Fibroblast of skin of scalp (primary cell): Measurements from ENCODE around the gene ENC1.

Source experiments
- DNase-seq: peaks from one replicate; pipeline ENCODE4 v3.0.0-alpha.2; 2013

Gene ENC1

DNA sequence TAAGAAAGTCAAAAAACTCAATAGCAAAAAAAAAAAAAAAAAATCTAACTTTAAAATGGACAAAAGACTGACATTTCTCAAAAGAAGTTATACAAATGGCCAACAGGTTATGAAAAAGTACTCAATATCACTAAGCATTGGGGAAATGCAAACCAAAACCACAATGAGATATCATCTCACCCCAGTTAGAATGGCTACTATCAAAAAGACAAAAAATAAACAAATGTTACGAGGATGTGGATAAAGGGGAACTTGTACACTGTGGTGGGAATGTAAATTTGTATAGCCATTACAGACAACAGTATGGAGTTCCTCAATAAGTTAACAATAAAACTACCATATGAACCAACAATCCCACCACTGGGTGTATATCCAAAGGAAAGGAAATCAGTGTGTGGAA is 37.2 kb downstream of the ENC1 start:
- DNase-seq, result no peak

GRCh38 chr5:74599148-74599547 is 41.4 kb downstream of the ENC1 start:
- no peak for DNase-seq

- DNase-seq, result peak; percentile 45
Measured at GRCh38 chr5:74598731-74599130, 41.8 kb downstream of the ENC1 start.

- DNase-seq, result no peak
Measured at GRCh38 chr5:74596927-74597326, 43.6 kb downstream of the ENC1 start.

DNA sequence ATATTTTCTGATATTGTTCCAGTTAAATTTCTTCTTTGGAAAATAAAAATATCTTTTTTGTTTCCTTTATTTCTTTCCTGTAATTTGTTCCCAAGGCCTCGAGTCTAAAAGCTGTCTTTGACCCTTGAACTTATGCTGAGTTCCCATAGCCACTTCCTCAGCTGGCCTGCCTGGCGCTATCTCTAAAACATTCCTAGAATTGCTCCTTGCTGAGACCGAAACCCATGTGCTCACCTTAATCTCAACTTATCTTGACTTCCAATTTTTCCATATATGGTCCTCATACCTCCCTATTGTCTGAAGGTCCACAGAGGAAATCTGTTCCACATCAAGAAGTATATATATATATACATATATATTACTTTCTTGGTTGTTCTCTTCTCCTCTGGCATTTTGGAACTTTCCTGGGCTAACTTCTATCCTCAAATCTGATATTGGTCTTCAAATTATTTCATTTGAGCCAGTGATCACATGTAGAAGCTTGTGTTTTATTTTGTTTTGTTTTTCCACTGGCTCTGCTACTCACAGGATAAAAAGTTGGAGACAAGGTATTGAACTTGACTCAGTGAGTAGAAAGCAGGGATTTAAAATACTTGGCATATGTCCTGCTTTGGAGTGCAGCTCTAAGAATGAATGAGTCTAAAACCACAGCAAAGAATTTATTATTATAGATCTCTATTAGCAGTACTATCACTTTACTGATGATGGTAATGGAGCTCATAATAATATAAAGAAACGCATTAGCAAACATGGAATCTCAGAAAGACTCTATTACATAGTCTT is 45.2 kb downstream of the ENC1 start:
- peak; percentile 63 for DNase-seq

- DNase-seq, result peak; percentile 27
Measured at GRCh38 chr5:74594137-74595040, 46.1 kb downstream of the ENC1 start.

- no peak for DNase-seq
Measured at GRCh38 chr5:74589204-74590056, 51.1 kb downstream of the ENC1 start.

DNA sequence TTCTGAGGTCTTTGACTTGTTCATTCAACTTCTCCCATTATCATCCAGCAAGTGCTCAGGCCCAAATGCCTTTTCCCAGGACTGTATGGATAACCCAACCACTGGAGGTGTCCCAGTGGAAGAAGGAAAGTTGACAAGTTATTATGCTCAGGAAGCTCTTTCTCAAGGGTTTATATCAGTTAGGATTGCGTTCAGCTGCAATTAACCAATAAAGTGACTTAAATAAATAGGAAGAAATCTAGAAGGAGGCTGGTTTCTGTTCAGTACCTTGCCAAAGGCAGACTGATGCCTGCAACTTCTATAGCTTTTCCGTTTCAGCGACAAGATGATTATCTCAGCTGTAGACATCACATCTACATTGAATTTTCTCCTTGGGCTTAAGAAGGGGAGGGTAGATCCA is 52.1 kb downstream of the ENC1 start:
- no peak for DNase-seq

DNA sequence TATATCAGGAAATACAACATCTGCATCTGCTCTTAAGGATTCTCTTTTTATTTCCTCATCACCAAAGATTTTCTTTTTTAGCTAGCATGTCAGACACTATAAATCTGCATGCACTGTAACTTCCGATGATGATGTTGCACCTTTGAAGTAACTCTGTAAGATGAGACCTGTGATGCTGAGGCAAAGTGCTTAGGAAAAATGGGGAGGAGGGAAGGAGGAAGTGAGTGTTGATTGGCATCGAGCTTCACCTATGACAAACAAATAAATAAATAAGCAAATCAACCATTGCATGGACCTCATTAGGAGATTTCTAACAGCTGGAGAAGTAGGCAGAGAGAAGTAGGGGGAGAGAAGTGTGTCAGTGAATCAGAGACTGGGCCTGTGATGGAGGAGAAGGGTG is 52.6 kb downstream of the ENC1 start:
- no peak for DNase-seq

DNA sequence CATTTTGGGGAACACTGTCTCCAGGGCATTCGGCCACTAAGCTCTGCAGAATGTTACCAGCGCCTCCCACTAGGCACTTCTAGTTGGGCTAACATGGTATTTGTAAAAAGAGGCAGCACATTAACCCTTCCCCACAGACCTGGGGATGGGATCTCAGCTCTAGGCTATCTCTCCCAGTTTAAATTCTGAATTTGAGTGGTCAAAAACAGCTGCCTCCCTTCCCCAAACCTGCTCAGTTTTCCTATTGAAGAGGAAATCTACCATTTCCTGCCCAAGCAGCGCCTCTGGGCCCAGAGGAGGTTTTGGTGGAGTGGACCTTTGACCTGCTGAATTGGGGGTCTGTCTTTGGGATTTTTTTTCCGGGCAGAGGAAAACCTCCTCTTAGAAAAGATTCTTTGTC is 53.2 kb downstream of the ENC1 start:
- no peak for DNase-seq

GRCh38 chr5:74586856-74587255 is 53.7 kb downstream of the ENC1 start:
- DNase-seq, result no peak

GRCh38 chr5:74582853-74583252 is 57.7 kb downstream of the ENC1 start:
- no peak for DNase-seq

DNA sequence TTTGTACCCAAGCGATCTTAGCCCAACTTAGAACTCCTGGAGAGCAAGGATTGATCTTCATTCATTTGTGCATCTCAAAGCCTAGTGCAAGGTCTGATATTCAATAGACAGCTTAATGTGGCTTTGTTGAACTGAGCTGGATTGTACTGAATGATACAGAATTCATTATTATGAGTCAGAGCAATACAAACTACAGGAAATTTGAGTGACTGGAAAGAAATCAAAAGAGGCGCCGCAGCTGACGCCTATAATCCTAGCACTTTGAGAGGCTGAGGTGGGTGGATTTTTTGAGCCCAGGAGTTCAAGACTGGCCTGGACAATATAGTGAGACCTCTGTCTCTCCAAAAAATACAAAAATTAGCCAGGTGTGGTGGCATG is 58.6 kb downstream of the ENC1 start:
- no peak for DNase-seq

GRCh38 chr5:74580729-74581109 is 59.8 kb downstream of the ENC1 start:
- no peak for DNase-seq

DNA sequence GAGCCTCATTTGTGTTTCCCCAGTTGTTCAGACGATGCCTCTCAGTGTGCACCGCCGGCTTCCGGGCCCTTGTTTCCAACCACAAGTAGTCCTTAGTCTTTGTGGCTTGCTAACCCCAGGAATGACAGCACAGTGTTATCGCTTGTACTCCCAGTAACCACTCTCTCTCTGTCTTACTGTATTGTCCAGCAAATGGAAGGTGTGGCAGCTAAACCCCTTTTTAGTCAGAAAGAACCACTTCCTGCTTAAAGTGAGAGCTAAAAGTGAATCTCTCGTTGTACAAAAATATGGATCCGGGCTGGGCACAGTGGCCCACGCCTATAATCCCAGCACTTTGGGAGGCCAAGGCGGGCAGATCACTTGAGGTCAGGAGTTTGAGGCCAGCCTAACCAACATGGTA is 61.3 kb downstream of the ENC1 start:
- DNase-seq, result peak; percentile 19

- no peak for DNase-seq
Measured at GRCh38 chr5:74578356-74579044, 62.0 kb downstream of the ENC1 start.
